Thyroid gland (tissue), 4 donors: ENCODE measurements around the gene CYBA.

Experiments
- POLR2A ChIP-seq, 2 donors: fragments of 450-650 bp; IDR thresholded peaks; one replicate each; pipeline ENCODE4 v1.6.1; 2017; ENCODE audit warnings: antibody characterized with exemption in 2 of 2, mild to moderate bottlenecking in 2 of 2, moderate library complexity in 1 of 2
- TF ChIP-seq, protein P1 (sequence below), 6 experiments: fragments of 200-600 bp in 3 of 6; fragments of 450-650 bp in 3 of 6; sonication (generic) in 3 of 6; IDR thresholded peaks; one replicate each; pipeline ENCODE4 v1.5.1; 2016 to 2019; ENCODE audit warnings: antibody characterized with exemption in 6 of 6, mild to moderate bottlenecking in 2 of 6, inconsistent platforms in 1 of 6, moderate library complexity in 1 of 6

DNA sequence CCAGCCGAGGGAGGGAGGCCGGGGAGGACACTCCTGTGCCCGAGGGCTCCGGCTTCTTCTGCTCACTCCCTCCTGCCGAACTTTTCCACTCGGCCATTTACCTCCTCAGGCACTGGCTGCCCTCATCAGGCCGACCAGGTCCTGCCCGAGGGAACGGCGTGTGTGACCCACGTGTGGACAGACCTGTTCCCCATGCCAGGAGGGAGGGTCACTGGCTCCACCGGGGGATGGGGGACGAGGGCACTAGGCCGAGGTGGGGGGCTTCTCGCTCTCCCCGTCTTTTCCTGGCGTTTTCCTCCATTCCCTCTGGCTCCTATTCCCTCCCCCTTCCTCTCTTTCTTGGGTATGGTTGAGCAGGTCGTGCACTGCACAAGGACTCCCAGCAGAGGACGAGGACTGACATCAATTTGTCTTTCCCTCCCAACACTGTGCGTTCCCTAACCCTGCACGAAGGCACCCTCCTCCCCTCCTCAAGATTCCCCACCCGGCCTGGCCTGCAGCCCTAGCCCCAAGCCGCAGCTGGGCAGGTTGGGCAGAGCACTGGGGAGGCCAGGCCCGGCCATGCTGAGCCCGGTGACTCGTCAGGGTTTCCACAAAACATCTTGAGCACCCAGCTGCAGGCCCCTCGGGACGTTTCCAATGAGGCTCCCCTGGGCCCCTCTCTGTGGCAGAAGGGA is 15.7 kb downstream of the CYBA start:
- TF ChIP-seq, protein P1, sequence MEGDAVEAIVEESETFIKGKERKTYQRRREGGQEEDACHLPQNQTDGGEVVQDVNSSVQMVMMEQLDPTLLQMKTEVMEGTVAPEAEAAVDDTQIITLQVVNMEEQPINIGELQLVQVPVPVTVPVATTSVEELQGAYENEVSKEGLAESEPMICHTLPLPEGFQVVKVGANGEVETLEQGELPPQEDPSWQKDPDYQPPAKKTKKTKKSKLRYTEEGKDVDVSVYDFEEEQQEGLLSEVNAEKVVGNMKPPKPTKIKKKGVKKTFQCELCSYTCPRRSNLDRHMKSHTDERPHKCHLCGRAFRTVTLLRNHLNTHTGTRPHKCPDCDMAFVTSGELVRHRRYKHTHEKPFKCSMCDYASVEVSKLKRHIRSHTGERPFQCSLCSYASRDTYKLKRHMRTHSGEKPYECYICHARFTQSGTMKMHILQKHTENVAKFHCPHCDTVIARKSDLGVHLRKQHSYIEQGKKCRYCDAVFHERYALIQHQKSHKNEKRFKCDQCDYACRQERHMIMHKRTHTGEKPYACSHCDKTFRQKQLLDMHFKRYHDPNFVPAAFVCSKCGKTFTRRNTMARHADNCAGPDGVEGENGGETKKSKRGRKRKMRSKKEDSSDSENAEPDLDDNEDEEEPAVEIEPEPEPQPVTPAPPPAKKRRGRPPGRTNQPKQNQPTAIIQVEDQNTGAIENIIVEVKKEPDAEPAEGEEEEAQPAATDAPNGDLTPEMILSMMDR (IDR thresholded peaks at IDR 0.05): no peak
- TF ChIP-seq POLR2A (IDR thresholded peaks at IDR 0.05): no peak
